ENCODE measurements around the gene MEGF6. TPM values are rescaled to one million over a fixed set of nuclear protein-coding genes. Genes with fewer than 3 reads are reported as not detected.

The MEGF6 gene
- total RNA-seq, 1 donor from 2014 or later, result 43.4 TPM

DNA sequence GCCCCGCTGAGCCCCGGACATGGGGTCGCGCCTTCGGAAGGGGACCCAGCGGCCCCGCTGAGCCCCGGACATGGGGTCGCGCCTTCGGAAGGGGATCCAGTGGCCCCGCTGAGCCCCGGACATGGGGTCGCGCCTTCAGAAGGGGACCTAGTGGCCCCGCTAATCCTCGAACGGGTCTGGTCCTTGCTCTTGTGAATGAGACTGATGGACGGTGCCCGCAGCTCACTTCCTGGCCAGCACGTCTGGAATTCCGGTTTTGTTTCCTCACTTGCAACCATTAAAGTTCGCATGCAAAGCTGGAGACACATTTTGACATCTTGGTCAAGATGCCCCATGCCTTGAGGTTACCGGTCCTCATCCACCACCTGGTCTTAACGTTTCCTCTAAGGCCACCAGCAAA, 33.0 kb upstream of the MEGF6 start:
- no peak for DNase-seq (ENCODE audit: low spot score)

DNA sequence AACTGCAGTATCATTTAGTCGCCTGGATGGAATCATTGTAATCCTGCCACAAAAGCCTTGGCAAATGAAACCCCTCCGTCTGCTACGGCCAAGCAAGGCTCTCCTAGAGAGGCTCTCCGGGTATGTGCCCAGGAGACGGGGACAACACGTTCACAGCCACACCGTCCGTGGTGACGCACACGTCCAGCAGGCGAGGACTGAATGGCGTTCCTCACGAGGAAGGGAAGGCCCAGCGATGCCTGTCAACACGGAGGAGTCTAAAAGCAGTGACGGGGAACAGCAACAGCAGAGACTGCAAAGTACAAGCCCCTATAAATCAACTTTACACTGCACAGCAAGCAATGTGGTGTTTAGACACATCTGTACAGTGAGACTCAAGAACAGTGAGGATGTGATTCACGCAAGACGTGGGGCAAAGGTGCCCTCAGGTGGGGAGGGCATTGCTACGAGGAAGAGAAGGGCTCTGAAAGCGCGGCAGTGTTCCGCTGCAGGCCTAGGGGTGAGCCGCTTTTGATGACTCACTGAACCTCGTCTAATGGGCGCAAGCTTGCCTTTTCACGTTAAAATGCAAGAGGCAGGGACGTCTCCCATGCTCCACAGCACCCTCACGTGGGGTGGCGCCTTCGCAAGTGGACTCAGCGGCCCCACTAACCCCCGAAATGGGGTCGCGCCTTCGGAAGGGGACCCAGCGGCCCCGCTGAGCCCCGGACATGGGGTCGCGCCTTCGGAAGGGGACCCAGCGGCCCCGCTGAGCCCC, 31.8 kb upstream of the MEGF6 start:
- no peak for DNase-seq (ENCODE audit: low spot score)

DNA sequence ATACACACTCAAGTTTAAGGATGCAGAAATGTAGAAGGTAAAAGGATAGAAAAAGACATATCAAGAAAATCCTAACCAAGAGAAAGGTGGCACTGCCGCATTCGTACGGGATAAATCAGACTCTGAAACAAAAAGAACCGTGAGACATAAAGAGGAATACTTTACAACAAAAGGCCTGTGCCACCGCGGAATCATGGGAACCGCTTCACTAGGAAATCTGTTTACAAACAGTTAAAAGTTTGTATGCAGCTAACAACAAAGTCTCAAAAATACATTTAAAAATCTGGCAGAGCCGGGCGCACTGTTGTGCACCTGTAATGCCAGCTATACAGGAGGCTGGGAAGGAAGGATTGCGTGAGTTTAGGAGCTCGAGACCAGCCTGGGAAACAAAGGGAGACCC, 30.5 kb upstream of the MEGF6 start:
- no peak for DNase-seq (ENCODE audit: low spot score)

DNA sequence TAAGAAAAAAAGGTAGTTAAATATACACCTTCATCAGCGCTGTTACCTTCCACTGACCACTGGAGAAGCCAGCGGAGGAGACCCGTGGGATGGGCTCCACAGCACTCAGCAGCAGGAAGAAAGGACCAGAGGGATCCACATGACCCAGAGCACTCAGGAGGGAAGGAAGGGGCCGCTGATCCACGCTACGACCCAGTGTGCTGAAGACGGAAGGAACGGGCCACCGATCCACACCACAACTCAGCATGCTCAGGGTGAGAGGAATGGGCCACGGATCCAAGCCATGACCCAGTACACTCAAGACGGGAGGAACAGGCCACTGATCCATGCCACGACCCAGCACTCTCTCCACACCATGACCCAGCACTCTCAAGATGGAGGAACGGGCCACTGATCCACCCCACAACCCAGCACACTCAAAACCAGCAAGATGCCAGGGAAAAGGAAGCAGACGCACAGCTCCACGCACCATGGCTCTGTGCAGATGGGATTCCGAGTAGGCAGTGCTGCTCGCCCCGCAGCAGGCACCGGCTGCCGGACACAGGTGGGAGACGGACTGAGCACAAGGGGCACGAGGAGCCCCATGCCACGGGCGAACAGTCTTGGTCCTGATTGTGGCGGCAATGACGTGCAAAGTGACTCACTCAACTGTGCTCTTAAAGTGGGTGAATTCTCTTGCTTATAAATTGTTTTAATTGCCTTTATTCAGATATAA, 29.9 kb upstream of the MEGF6 start:
- DNase-seq (ENCODE audit: low spot score), result no peak

DNA sequence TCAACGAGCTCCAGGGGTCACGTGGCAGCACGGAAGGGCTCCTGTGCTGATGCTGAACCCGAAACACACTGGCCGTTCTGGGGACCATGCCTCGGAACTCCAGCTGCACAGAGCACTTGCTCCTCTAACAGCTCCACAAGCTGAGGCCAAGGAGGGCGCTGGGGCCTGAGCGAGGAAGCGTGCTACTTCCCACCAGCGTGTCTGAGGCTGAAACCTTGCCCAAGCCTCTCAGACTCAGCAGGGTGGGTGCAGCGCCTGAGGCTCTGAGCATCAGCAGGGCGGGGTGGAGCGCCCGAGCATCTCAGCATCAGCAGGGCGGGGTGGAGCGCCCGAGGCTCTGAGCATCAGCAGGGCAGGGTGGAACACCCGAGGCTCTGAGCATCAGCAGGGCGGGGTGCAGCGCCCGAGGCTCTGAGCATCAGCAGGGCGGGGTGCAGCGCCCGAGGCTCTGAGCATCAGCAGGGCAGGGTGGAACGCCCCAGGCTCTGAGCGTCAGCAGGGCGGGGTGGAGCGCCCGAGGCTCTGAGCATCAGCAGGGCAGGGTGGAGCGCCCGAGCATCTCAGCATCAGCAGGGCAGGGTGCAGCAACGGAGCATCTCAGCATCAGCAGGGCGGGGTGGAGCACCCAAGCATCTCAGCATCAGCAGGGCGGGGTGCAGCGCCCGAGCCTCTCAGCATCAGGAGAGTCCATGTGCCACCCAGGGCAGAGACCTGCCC, 29.0 kb upstream of the MEGF6 start:
- DNase-seq (ENCODE audit: low spot score), result no peak

DNA sequence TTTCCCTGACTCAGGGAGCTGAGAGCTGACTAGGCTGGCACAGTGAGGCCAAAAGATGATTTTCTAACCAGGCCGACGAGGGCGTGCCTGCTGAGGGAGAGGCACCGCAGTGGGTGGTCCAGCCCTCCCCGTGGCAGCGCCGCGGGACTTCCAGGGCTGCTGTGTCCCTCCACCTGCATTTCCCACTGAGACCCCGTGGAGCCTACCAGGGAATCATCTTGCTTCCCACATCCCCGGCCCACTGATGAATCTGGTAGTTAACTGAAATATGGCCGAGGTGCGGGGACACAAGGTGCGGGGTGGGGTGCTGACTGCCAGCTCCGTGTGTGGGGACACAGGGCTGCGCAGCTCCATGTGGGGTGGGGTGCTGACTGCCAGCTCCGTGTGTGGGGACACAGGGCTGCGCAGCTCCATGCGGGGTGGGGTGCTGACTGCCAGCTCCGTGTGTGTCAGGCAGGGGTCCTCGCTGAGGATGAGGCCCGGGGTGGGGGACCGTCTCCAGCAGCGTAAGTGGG, 28.1 kb upstream of the MEGF6 start:
- DNase-seq (ENCODE audit: low spot score), result no peak

DNA sequence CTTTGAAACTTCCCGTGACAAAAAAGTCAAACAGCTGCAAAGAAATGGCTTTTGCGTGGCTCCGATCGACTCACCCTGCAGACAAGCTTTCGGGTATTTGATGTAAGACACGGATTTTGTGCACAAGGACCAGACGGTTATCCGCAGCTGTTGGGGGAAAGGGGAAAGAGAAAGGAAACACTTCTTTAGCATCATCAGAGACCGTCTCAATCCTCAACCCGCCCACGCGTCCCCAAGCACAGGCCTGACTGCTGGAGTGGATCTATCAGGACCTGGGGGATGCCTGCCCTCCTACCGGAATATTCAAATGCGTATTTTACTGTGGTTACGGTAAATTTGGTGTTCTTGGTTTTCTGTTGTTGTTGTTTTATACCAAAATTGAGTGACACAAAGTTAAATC, 27.4 kb upstream of the MEGF6 start:
- no peak for DNase-seq (ENCODE audit: low spot score)

DNA sequence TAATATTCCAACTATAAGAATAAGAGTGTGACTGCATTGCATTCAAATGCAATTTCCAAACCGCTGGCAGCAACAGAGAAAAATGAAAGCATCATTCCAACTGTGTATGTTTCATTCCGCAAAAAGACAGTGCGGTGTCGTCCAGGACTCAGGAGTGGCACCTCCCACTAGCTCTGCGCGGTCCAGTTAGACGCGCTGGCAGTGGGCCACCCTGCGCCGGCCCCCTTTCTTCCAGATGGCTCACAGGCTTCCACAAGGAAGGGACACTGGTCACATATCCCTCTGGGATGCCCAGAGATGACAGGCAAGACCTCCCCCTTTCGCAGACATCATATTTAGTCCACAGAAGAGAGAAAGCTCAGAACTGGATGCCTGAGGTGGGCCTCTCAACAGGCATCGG, 26.7 kb upstream of the MEGF6 start:
- DNase-seq (ENCODE audit: low spot score), result no peak

DNA sequence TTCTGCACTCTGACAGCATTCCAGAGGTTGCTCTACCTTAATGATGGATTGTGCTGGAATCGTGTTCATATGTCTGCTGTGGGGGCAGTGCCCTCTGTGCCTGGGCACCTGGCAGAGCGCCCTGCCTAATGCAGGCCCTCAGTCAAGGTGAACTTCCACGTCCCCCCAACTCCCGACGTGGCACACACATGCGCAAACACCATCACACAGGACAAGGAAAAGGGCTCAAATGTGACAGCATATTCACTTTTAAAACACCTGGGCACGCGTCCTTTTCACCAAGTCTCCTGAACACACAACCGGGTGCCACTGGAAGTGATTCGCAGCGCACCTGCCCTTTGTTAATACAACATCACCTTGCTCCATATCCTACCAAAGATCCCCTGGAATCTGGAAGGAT, 25.2 kb upstream of the MEGF6 start:
- DNase-seq (ENCODE audit: low spot score), result no peak

DNA sequence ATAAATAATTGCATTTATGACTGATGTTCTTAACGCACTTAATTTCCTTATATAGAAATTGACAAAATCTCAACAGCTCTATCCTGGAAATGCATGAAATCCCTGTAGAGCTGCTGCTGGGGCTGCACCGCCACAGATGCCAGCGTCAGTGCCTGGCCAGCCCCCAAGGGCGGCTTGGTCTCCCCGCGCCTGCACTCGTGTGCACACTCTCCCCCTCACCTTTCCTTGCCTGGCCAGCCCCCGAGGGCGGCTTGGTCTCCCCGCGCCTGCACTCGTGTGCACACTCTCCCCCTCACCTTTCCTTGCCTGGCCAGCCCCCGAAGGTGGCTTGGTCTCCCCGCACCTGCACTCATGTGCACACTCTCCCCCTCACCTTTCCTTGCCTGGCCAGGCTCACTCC, 24.8 kb upstream of the MEGF6 start:
- no peak for DNase-seq (ENCODE audit: low spot score)

DNA sequence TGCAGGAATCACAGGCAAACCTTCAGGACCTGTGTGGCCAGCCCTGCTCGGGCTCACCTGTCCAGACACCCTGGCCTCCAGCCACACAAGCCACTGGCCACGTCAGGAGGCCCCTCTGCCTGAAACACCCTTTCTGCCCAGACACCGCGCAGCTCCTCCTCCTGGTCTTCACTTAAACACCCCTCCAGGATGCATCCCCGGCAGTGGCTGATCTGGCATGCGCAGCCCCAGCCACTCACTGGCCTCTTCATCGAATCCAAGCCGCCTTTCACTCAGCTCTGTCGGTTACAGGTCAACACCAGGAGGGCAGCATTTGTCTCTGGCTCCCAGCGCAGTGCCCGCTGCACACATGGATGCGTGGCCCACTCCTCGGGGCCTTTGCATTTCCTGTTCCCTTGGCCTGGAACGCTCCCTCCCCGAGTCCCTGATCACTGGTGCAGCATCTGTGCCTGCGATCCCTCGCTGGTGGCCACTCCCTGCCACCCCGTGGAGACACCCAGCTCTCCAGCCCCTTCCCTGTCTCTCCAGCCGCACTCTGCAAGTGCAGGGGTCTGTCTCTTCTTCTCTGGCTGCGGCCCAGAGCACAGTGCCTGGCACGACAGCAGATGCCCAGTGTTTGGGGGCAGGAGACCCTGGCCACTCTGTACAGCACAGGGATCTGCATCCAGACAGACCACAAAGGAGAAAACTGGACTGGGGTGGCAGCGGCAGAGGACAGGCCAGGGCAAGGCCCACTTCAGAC, 22.9 kb upstream of the MEGF6 start:
- DNase-seq (ENCODE audit: low spot score), result no peak

DNA sequence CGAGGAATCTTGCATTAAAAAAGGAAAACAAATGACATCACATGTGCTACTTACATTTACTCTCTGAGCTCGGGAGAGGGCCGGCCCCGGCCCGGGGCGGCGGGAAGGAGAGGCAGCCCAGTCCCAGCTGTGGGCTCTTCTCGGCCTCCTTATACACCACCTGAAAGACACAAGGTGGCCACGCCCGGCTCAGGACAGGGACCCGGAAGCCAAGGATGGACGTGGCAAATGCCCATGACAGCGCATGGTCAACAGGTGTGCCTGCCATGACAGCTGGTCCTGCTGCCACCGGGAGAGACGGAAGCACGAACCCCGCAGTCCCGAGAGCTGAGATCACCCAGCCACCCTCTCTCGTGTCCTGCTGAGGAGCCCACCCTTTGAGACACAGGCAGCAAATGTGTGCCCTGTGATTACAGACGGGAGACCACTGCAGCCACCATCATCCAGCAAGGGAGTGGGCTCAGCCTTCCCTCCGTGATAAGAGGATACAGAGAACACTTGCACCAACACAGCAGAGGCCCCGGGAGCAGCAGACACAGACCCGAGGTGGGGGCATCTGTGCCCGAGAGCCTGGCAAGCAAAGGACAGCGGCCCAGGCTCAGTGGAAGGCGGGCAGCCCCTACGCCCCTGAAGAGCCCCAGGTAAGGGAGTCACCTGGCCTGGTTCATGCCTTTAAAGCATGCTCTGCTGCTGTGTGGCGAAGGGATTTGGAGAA, 22.2 kb upstream of the MEGF6 start:
- DNase-seq (ENCODE audit: low spot score), result no peak

DNA sequence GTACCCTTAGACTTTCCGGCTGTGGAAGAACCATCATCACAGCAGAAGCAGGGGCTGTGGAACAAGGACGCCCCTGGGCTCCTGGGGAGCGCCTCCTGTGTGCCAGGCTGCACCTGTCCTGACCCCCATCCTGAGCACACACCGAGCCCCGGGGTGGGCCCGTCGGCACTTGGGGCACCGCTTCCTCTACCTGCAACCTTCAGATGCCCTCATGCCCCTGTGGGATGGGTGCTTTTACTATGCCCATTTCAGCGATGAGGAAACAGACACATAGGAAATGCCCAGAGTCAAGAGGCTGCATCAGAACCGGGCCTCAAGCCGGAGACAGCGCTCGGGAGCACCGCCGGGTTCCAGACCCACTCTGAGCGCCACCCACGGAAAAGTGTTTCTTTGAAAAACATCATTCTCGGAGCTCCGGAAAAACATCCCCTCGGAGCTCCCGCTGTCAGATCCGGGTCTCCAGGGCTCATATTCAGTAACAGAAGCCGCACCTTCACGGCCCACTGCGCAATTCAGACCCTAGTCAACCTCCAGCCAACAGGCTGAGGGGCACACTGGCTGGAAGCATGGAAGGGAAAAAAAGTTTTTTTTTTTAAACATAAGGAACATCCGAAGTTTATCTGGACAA, 21.5 kb upstream of the MEGF6 start:
- no peak for DNase-seq (ENCODE audit: low spot score)

DNA sequence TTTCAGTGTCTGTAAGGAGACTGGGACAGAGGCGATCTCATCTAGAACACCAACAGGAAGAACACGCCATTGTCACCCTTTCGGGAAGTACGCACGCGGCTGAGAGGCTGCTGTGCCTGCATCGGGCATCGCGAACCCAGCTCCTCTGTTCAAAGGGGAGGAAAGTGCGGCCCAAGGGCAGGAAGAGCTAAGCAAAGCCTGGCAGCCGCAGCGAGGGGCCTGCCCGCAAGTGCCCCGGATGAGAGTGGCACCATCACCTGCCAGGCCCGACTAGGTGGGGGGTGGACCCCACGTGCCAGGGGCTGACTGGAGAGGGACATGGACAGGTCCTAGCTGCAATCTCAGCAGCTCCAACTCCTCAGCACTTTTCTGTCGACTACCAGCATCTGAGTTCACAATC, 21.0 kb upstream of the MEGF6 start:
- no peak for DNase-seq (ENCODE audit: low spot score)

DNA sequence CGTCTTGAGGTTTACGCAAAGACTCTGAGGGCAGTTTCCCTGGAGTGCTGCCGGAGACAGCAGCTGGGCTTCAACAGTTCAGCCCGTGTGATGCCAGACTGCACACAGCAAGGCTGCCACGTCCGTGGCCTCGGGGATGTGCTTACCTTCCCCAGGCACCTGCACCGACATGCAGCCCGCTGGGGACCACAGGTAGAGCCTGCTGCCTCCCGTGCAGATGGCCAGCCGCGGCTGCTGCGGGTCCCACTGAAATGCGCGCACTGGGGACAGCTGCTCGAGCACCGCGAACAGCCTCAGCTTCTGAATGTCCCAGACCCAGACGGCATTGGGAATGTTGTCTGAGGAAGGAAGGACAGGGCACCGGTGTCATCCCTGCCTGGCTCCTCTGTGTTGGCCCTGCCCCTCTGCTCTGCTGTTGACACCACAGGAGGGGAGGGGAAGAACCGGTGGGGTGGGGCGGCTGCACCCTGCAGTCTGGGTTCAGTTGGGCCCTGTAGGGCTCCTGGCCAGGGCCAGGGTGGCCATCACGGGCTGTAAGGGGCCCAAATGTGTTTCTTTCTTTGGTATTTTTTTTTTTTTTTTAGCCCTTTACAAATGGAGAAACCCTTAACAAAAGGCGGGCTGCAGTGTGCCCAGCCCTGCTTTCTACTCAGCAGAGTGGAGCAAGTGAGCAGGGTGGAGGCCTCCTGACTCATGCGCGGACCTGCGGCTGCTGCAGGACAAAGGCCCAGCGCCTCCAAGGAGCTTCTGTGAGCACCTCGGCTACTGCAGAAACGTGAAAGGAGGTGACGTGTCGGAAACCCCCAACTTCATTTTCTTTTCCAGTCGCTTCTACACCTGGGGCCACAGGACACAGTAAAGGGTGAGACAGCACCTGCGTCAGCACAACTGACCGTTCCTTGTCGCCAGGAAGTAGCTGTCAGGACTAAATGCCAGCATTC, 20.3 kb upstream of the MEGF6 start:
- no peak for DNase-seq (ENCODE audit: low spot score)

DNA sequence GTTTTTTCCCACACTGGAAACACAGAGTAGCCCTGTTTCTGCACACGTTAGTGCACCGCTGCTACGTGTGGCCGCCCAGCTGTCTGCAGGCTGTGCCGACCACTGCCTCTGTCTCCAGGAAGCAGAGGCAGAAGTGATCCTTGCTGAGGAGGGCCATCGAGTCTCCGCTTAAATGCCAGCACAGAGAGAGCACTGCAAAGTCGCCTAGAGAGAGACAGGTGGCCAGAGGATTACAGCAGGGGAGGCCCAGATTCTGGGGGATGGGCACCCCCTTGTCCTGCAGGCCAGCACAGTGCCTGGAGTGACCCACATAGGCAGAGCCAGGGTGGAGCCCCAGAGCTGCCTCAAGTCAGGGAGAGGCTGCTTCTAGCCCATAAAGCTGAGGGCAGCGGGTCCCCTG, 19.6 kb upstream of the MEGF6 start:
- no peak for DNase-seq (ENCODE audit: low spot score)

DNA sequence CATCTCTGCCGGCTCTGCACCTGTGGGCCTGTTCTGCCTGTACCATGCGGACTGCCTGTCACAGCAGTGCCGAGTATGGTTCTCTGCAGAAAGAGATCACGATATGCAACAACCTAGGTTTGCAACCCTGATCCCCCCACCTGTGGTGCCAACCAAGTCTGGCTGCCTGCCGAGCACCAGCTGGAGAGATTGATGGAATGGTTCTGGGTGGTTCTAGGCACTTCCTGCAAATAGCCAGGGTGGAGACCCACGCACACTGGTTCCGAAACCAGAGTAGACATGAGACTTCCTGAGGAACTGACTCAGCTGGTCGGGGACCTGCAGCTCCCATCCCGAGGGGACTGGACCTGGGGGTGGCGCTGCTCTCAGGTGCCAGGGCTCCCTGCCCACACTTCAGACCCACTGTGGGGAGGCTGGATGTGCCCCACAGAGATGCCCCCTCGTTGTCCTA, 18.9 kb upstream of the MEGF6 start:
- DNase-seq (ENCODE audit: low spot score), result no peak

DNA sequence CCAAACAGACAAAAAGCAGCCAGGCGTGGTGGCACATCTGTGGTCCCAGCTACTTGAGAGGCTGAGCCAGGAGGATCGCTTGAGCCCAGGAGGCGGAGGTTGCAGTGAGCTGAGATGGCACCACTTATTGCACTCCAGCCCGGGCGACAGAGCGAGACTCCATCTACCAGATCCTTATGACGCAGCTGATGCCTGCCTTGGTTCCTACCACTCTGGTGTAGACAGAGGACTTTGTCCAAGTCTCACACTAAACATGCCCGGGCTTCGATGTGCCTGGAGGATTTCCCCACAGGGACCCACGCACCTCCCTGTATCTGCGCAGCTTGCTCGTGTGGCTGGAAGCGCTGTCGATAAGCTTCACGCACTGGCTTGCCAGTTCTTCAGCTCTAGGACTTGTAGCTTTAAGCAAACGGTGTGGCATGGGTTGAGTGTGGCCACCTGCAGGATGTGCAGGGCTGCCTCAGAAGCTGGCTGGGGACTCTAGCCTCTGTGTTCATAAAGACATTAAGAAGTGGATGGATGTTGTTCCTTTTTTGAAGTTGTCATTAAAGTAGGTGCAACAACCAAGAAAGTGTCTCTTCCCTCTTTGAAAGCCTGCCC, 18.4 kb upstream of the MEGF6 start:
- no peak for DNase-seq (ENCODE audit: low spot score)

DNA sequence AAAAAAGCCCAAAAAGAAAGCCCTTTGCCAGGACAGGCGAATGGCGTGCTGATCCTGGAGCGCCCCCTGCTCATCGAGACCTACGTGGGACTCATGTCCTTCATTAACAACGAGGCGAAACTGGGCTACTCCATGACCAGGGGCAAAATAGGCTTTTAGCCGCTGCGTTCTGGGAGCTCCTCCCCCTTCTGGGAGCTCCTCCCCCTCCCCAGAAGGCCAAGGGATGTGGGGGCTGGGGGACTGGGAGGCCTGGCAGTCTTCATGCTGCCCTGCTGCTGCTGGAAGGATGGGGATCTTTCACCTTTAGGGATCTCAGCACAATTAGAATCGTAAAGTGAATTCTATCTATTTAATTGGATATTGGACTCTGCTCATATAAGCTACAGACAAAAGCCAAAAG, 17.1 kb upstream of the MEGF6 start:
- no peak for DNase-seq (ENCODE audit: low spot score)
